ENCODE data around the gene CHD9NB.
A peak's percentile ranks its signal among the peaks of the same experiment; 100 is the strongest.

DNA sequence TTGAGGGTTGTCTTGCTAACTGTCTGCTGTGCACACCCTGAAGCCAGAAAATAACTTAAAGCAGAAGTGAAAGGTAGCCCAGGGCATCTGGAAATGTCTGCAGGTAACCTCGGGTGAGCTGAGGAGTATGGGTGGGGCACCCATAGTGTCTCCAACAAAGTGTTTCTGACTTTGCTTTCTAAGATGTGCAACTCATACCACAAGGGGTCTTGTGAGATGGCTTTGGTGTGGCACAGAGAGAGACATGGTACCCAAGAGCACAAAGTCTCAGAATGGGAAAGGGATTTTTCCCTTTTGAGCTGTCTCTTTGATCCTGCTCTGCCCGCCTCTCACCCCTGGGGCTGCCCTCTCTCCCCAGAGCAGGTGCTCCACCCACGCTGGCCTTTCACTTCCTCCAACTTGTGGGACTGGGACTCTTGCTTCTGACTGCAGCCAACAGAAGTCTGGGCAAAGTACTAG lies 9.0 kb upstream of the CHD9NB start:
- TF ChIP-seq, protein P1, sequence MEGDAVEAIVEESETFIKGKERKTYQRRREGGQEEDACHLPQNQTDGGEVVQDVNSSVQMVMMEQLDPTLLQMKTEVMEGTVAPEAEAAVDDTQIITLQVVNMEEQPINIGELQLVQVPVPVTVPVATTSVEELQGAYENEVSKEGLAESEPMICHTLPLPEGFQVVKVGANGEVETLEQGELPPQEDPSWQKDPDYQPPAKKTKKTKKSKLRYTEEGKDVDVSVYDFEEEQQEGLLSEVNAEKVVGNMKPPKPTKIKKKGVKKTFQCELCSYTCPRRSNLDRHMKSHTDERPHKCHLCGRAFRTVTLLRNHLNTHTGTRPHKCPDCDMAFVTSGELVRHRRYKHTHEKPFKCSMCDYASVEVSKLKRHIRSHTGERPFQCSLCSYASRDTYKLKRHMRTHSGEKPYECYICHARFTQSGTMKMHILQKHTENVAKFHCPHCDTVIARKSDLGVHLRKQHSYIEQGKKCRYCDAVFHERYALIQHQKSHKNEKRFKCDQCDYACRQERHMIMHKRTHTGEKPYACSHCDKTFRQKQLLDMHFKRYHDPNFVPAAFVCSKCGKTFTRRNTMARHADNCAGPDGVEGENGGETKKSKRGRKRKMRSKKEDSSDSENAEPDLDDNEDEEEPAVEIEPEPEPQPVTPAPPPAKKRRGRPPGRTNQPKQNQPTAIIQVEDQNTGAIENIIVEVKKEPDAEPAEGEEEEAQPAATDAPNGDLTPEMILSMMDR (IDR thresholded peaks at IDR 0.05; ENCODE audit: low read depth, low read length): peak; percentile 41
- TF ChIP-seq EZH2phosphoT487 (IDR thresholded peaks at IDR 0.05; ENCODE audit: low read depth): no peak

All from OCI-LY3 (cell line).